AG08396 (cell line): Measurements from ENCODE around the gene RAD51D.
A peak's percentile ranks its signal among the peaks of the same experiment; 100 is the strongest.
"Not testable (repeated sequence)": the region's sequence is repeated elsewhere in the genome, so short reads cannot be mapped to it uniquely, and the experiment has no call there.

Source experiments
- DNase-seq: peaks from one replicate; pipeline ENCODE4 v3.0.0; 2012; ENCODE audit warnings: low spot score, mixed read lengths

The RAD51D gene

GRCh38 chr17:35065880-35066279, 53.8 kb downstream of the RAD51D start:
- DNase-seq, result no peak

- no peak for DNase-seq
These were observed 55.0 kb downstream of the RAD51D start for GRCh38 chr17:35064516-35065215.

GRCh38 chr17:35063514-35064223, 56.0 kb downstream of the RAD51D start, which contains the start of gene RFFL:
RFFL (minus strand) TSS chr17:35063707; CDS start chr17:35026553, 37,154 bp downstream.
- DNase-seq, result peak; percentile 92

- no peak for DNase-seq
These were observed 57.4 kb downstream of the RAD51D start for GRCh38 chr17:35062308-35062707.

GRCh38 chr17:35057332-35057915, 62.2 kb downstream of the RAD51D start:
- no peak for DNase-seq

- no peak for DNase-seq
These were observed 63.6 kb downstream of the RAD51D start for GRCh38 chr17:35056013-35056412.

GRCh38 chr17:35053204-35053603, 66.5 kb downstream of the RAD51D start:
- DNase-seq, result no peak

GRCh38 chr17:35052780-35053179, 66.9 kb downstream of the RAD51D start:
- DNase-seq, result no peak

GRCh38 chr17:35052241-35052610, 67.4 kb downstream of the RAD51D start:
- DNase-seq, result peak; percentile 25

- no peak for DNase-seq
These were observed 68.0 kb downstream of the RAD51D start for GRCh38 chr17:35051579-35052240.

GRCh38 chr17:35051183-35051578, 68.5 kb downstream of the RAD51D start:
- DNase-seq, result no peak

- no peak for DNase-seq
These were observed 69.5 kb downstream of the RAD51D start for GRCh38 chr17:35050170-35050569.

- no peak for DNase-seq
These were observed 70.8 kb downstream of the RAD51D start for GRCh38 chr17:35048685-35049379.

GRCh38 chr17:35046740-35047283, 72.8 kb downstream of the RAD51D start:
- no peak for DNase-seq

GRCh38 chr17:35046245-35046644, 73.4 kb downstream of the RAD51D start:
- no peak for DNase-seq

- DNase-seq, result not testable (repeated sequence)
These were observed 74.1 kb downstream of the RAD51D start for GRCh38 chr17:35045458-35045979.

GRCh38 chr17:35044181-35044580, 75.5 kb downstream of the RAD51D start:
- DNase-seq, result no peak
